ENCODE measurements around the gene RASAL1. TPM values are rescaled to one million over a fixed set of nuclear protein-coding genes. Genes with fewer than 3 reads are reported as not detected.

The RASAL1 gene
- total RNA-seq, 1 experiment from 2014 or later: not detected

GRCh38 chr12:113072136-113072535 lies 63.4 kb downstream of the RASAL1 start:
- no TSS peak for BruUV-seq (replicated peaks)
- no peak overlapping the region for H3K4me3 ChIP-seq (ENCODE audit: low read depth, low read length)
- no peak for DNase-seq
- no peaks in the 10 kb centered on the region for H3K36me3 Mint-ChIP-seq (ENCODE audit: insufficient read depth, unreplicated experiment)
- H3K27ac Mint-ChIP-seq (ENCODE audit: unreplicated experiment): no peak overlapping the region
- no peaks in the 10 kb centered on the region for H3K9me3 ChIP-seq
- TF ChIP-seq CTCF (IDR thresholded peaks at IDR 0.05; ENCODE audit: insufficient read depth in 1 of 2, low read depth in 1 of 2, low read length in 1 of 2, severe bottlenecking in 1 of 2, unreplicated experiment in 1 of 2): no peak
- ChIA-PET CTCF (no interaction called here), POLR2A (no interaction called here)
- no peaks in the 10 kb centered on the region for H3K27me3 ChIP-seq (replicated peaks; ENCODE audit: control insufficient read depth, insufficient read depth, low read length)
- H3K27me3 Mint-ChIP-seq (ENCODE audit: insufficient read depth, unreplicated experiment): peaks cover 9% of the 10 kb centered on the region
- no peak overlapping the region for H3K4me3 Mint-ChIP-seq (ENCODE audit: unreplicated experiment)
- intact Hi-C loops (cut with micrococcal nuclease; ENCODE audit: unreplicated experiment): no loop called here
- no peaks in the 10 kb centered on the region for H3K4me1 ChIP-seq
- H3K9me3 Mint-ChIP-seq (ENCODE audit: unreplicated experiment): no peaks in the 10 kb centered on the region
- H3K4me1 Mint-ChIP-seq (ENCODE audit: low read depth, unreplicated experiment): peaks cover 6% of the 10 kb centered on the region
- H3K36me3 ChIP-seq (ENCODE audit: control insufficient read depth, insufficient read depth, low read length): no peaks in the 10 kb centered on the region

- Mint-ChIP-seq H3K36me3 (ENCODE audit: insufficient read depth, unreplicated experiment) (no peaks in the 10 kb centered on the region), H3K4me3 (ENCODE audit: unreplicated experiment) (no peak overlapping the region), H3K4me1 (ENCODE audit: low read depth, unreplicated experiment) (peaks cover 6% of the 10 kb centered on the region), H3K27ac (ENCODE audit: unreplicated experiment) (no peak overlapping the region), H3K27me3 (ENCODE audit: insufficient read depth, unreplicated experiment) (peaks cover 9% of the 10 kb centered on the region), H3K9me3 (ENCODE audit: unreplicated experiment) (no peaks in the 10 kb centered on the region)
- BruUV-seq (replicated peaks): no TSS peak
- Histone ChIP-seq H3K4me1 (no peaks in the 10 kb centered on the region), H3K4me3 (ENCODE audit: low read depth, low read length) (no peak overlapping the region), H3K36me3 (ENCODE audit: control insufficient read depth, insufficient read depth, low read length) (no peaks in the 10 kb centered on the region), H3K9me3 (no peaks in the 10 kb centered on the region), H3K27me3 (replicated peaks; ENCODE audit: control insufficient read depth, insufficient read depth, low read length) (no peaks in the 10 kb centered on the region)
- TF ChIP-seq CTCF (IDR thresholded peaks at IDR 0.05; ENCODE audit: insufficient read depth in 1 of 2, low read depth in 1 of 2, low read length in 1 of 2, severe bottlenecking in 1 of 2, unreplicated experiment in 1 of 2): no peak
- POLR2A ChIA-PET: no interaction called here
- no peak for DNase-seq
- CTCF ChIA-PET: no interaction called here
- intact Hi-C loops (cut with micrococcal nuclease; ENCODE audit: unreplicated experiment): no loop called here
Measured at GRCh38 chr12:113071135-113072112, 64.1 kb downstream of the RASAL1 start.

- Histone ChIP-seq H3K4me3 (ENCODE audit: low read depth, low read length) (no peak overlapping the region), H3K36me3 (ENCODE audit: control insufficient read depth, insufficient read depth, low read length) (no peaks in the 10 kb centered on the region), H3K4me1 (no peaks in the 10 kb centered on the region), H3K27me3 (replicated peaks; ENCODE audit: control insufficient read depth, insufficient read depth, low read length) (no peaks in the 10 kb centered on the region), H3K9me3 (no peaks in the 10 kb centered on the region)
- H3K27me3 Mint-ChIP-seq (ENCODE audit: insufficient read depth, unreplicated experiment): peaks cover 9% of the 10 kb centered on the region
- POLR2A ChIA-PET: no interaction called here
- H3K9me3 Mint-ChIP-seq (ENCODE audit: unreplicated experiment): no peaks in the 10 kb centered on the region
- H3K36me3 Mint-ChIP-seq (ENCODE audit: insufficient read depth, unreplicated experiment): no peaks in the 10 kb centered on the region
- no peak overlapping the region for H3K4me3 Mint-ChIP-seq (ENCODE audit: unreplicated experiment)
- H3K27ac Mint-ChIP-seq (ENCODE audit: unreplicated experiment): no peak overlapping the region
- CTCF ChIA-PET: no interaction called here
- H3K4me1 Mint-ChIP-seq (ENCODE audit: low read depth, unreplicated experiment): peaks cover 6% of the 10 kb centered on the region
- intact Hi-C loops (cut with micrococcal nuclease; ENCODE audit: unreplicated experiment): no loop called here
- BruUV-seq (replicated peaks): no TSS peak
- DNase-seq: no peak
- no peak for TF ChIP-seq CTCF (IDR thresholded peaks at IDR 0.05; ENCODE audit: insufficient read depth in 1 of 2, low read depth in 1 of 2, low read length in 1 of 2, severe bottlenecking in 1 of 2, unreplicated experiment in 1 of 2)
Measured at GRCh38 chr12:113070117-113070906, 65.2 kb downstream of the RASAL1 start.

All from Caco-2 (cell line).